ENCODE results near the gene GRIP1.

- TF ChIP-seq POLR2A (IDR thresholded peaks at IDR 0.05; ENCODE audit: low read depth, low read length) (no peak), POLR2AphosphoS5 (IDR thresholded peaks at IDR 0.05; ENCODE audit: low read depth, low read length) (no peak)
Observed at GRCh38 chr12:66555113-66555512, 123.8 kb downstream of the GRIP1 start.
